Pancreas (tissue), 10 donors: ENCODE data around the gene SAMD4B. TPM values are rescaled to one million over a fixed set of nuclear protein-coding genes. Genes with fewer than 3 reads are reported as not detected.

ENCODE experiments used
- ATAC-seq, 4 donors: fragments of 200-7000 bp; cut with Tn5 transposase; one replicate each; pipeline versions ENCODE4 v1.8.0 to v1.9.1; 2020; ENCODE audit warnings: mild to moderate bottlenecking in 4 of 4, moderate library complexity in 4 of 4
- DNase-seq, 6 donors: peaks; one replicate each; pipeline ENCODE4 v3.0.0-alpha.2; 2020
- FAIRE-seq: peaks from 2 replicates; lab custom pipeline; 2012; peaks lifted over from hg19 to GRCh38; lab: Jason Lieb, UNC
- H3K27ac ChIP-seq, 4 donors: fragments of 200-600 bp; sonication (generic); 1 replicate in 3 of 4; 2 replicates in 1 of 4; pipeline versions ENCODE4 v1.5.0 to v1.8.0; 2020
- H3K27me3 ChIP-seq, 4 donors: fragments of 200-600 bp; one replicate each; pipeline ENCODE4 v1.8.0; 2021
- H3K36me3 ChIP-seq, 3 donors: fragments of 200-600 bp; sonication (generic) in 1 of 3; one replicate each; pipeline versions ENCODE4 v1.5.0 to v1.8.0; 2020 to 2021
- H3K4me1 ChIP-seq, 3 donors: fragments of 200-600 bp; one replicate each; pipeline ENCODE4 v1.8.0; 2021
- H3K4me3 ChIP-seq, 4 donors: fragments of 200-600 bp; sonication (generic) in 2 of 4; one replicate each; pipeline versions ENCODE4 v1.5.0 to v1.8.0; 2020 to 2021
- H3K9me3 ChIP-seq, 4 donors: fragments of 200-600 bp; one replicate each; pipeline ENCODE4 v1.8.0; 2021
- CTCF ChIP-seq, 4 donors: fragments of 200-600 bp; sonication (generic) in 3 of 4; IDR thresholded peaks; one replicate each; pipeline versions ENCODE4 v1.5.0 to v1.8.0; 2021; ENCODE audit warnings: antibody characterized with exemption in 4 of 4
- WGBS, 2 donors: extraction: QIAGEN DNeasy Blood & Tissue Kit; methylation state at CpG; one replicate each; pipeline ENCODE4 v1.1.7; 2013; 5-methylcytosine and 5-hydroxymethylcytosine counted together
- intact Hi-C, 3 donors: fragments of 100-400 bp; cut with DNase I; formaldehyde crosslinking; loops; one replicate each; pipeline versions ENCODE4 v1.11.1 to v1.14.2; 2022
- polyA plus RNA-seq, 2 donors: library from polyadenylated mRNA; stranded (reverse); fragments of 200-250 nt; gene quantifications; one replicate each; pipeline ENCODE4 v1.2.3, GENCODE V29; 2013
- total RNA-seq, 6 donors: library from RNA; stranded (reverse); fragmentation: NEBNext Ultra II Directional in 4 of 6; extraction: Animal tissue kit (Norgen Biotek cat#: 25700) in 4 of 6; gene quantifications; one replicate each; pipeline versions ENCODE4 v1.2.1 to v1.2.4, GENCODE V29; 2021 to 2023
- donor health status: healthy with polysubstance abuse.
- donor health status: DM: no; HTN: no; CAD: no; lungs with moderate emphysema.
- donor health status: DM: no; HTN: no; CAD: no.
- donor health status: control.
- donor health status: control.
- donor health status: Bipolar disorder and iron deficiency.
- donor health status: DM: yes; HTN: yes; CAD: no.
- donor health status: DM: no; HTN: no; CAD: no.
- donor health status: DM: no; HTN: no; CAD: no.
- donor health status: DM: yes; HTN: yes; CAD: no.

SAMD4B gene
- total and polyA plus RNA-seq, 8 donors = 24.1 to 106 (median 33.6) TPM

DNA sequence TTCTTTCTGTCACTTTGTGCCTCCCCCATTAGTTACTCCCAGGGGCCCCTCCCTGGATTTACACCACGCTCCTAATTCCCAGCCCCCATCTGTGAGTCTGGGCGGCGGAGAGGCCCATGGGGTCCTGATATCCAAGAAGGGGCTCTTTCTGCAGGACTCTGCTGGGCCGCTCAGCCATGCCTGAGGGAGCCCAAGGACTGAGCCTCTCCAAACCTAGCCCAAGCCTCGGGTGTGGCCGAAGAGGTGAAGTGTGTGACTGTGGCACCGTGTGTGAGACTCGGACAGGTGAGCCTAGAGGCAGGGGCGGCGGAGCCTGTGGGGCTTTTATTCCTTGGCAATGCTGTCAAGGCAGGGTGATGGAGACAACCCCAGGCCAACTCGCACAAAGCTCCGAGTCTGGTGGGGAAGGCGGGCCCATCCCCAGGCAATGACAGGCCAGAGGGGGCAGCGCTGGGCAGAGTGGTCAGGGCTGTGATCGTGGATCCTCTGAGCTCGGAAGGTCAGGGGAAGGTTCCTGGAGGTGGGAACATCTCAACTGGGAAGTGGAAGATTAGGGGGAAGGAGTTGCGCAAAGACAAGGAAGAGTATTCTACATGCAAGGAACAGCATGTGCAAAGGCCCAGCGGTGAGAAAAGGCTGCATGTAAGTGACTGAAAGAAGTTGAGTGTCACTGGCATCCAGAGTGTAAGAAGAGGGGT lies 71.8 kb downstream of the SAMD4B start:
- H3K9me3 ChIP-seq = no peaks in the 10 kb centered on the region
- no peak for TF ChIP-seq CTCF (IDR thresholded peaks at IDR 0.05)
- FAIRE-seq (no peak), ATAC-seq (no peak), DNase-seq (peak in 2 of 6 donors; percentile 55 to 56)
- H3K27ac ChIP-seq = peak overlapping the region in 2 of 4 donors; percentile 51 to 74
- no peaks in the 10 kb centered on the region for H3K27me3 ChIP-seq
- intact Hi-C loops = no loop called here
- H3K4me3 ChIP-seq = peak overlapping the region in 2 of 4 donors; percentile 70 to 96
- H3K36me3 ChIP-seq = no peaks in the 10 kb centered on the region
- 64 to 67% methylated on average over 18 of the region's 18 CpGs for WGBS, 2 donors
- peaks cover 12 to 15% (median 14%) of the 10 kb centered on the region in 3 donors for H3K4me1 ChIP-seq

- no peak for TF ChIP-seq CTCF (IDR thresholded peaks at IDR 0.05)
- Histone ChIP-seq H3K27ac (no peak overlapping the region), H3K4me1 (peaks cover 12 to 15% (median 14%) of the 10 kb centered on the region in 3 donors), H3K36me3 (no peaks in the 10 kb centered on the region), H3K27me3 (no peaks in the 10 kb centered on the region), H3K9me3 (no peaks in the 10 kb centered on the region), H3K4me3 (peak overlapping the region in 1 of 4 donors; percentile 5)
- ATAC-seq (no peak), FAIRE-seq (no peak), DNase-seq (peak in 1 of 6 donors; percentile 66)
- WGBS, 2 donors = 68 to 80% methylated on average over 34 to 35 of the region's 35 CpGs
- intact Hi-C loops = no loop called here
These were observed 73.2 kb downstream of the SAMD4B start for GRCh38 chr19:39415111-39416046.

DNA sequence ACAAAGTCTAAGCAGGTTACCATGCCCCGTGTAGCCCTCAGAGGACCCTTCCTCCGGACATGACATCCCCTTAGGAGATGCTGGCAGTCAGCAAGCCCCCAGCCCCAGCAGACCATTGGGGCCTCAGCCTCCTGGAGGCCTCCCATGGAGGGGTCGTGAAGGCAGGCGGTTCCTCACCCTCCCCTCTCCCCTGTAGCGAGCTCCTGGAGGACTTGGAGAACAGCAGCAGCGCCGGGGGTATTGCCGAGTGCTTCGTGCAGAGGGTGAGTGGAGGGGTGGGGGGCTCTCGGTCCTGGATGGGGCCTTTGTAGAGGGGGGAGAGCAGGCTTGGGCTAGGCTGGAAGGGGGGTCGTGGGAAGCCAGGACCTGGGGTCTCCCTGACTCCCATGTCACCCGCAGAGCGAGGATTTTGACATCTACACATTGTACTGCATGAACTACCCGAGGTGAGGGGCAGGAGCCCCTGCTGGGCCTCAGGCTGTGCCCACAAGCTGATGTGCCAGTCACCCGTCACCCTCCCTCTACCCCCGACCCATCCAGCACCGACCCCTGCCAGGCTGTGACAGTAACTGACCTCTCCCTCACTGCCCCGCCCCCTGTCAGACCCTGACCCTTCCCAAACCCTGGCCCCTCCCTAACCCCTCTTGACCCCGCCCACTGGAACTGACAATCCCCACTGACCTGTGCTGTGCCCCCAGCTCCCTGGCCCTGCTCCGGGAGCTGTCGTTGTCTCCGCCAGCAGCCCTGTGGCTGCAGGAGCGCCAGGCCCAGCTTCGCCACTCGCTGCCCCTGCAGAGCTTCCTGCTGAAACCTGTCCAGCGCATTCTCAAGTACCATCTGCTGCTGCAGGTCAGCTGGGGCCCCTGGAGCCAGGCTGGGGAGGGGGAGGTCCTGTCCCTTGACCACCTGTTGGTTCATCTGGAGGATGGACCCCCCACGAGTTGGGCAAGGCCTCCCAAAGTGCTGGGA lies 74.2 kb downstream of the SAMD4B start:
- FAIRE-seq = no peak
- H3K4me1 ChIP-seq = peaks cover 3 to 4% (median 3%) of the 10 kb centered on the region in 3 donors
- 77 to 83% methylated on average over 27 of the region's 27 CpGs for WGBS, 2 donors

More for the DNA sequence above, 74.2 kb downstream of the SAMD4B start:
- no peak for TF ChIP-seq CTCF (IDR thresholded peaks at IDR 0.05)
- Histone ChIP-seq H3K36me3 (no peaks in the 10 kb centered on the region), H3K27ac (no peak overlapping the region), H3K4me3 (no peak overlapping the region), H3K9me3 (no peaks in the 10 kb centered on the region), H3K27me3 (no peaks in the 10 kb centered on the region)
- ATAC-seq = no peak
- intact Hi-C loops = no loop called here
- peak in 2 of 6 donors; percentile 60 to 69 for DNase-seq
